GM23338 (cell line): ENCODE results near the gene FOXP1. TPM values are rescaled to one million over a fixed set of nuclear protein-coding genes. Genes with fewer than 3 reads are reported as not detected.

Source experiments
- ATAC-seq: fragments of 200-7000 bp; cut with Tn5 transposase; 3 replicates; pipeline ENCODE4 v1.9.1; 2020
- DNase-seq: peaks from one replicate; pipeline ENCODE4 v3.0.0-alpha.2; 2015; ENCODE audit warnings: low spot score
- H2AFZ ChIP-seq: fragments of 200-600 bp; sonication (generic); 2 replicates; pipeline ENCODE4 v1.8.0; 2016; ENCODE audit warnings: antibody characterized with exemption, mild to moderate bottlenecking, moderate library complexity
- H3F3A ChIP-seq: fragments of 200-600 bp; sonication (generic); replicated peaks from 2 replicates; pipeline ENCODE4 v1.8.0; 2017; ENCODE audit warnings: antibody characterized with exemption, mixed run types, low read depth
- H3K27ac ChIP-seq: fragments of 200-600 bp; sonication (generic); 2 replicates; pipeline ENCODE4 v1.6.1; 2016; ENCODE audit warnings: low read depth
- H3K27me3 ChIP-seq: fragments of 200-600 bp; sonication (generic); 2 replicates; pipeline ENCODE4 v1.8.0; 2016; ENCODE audit warnings: mild to moderate bottlenecking, mixed run types, moderate library complexity; ENCODE audit not compliant: insufficient read depth
- H3K36me3 ChIP-seq: fragments of 200-600 bp; sonication (generic); 2 replicates; pipeline ENCODE4 v1.8.0; 2016; ENCODE audit warnings: mild to moderate bottlenecking; ENCODE audit not compliant: insufficient read depth
- H3K4me1 ChIP-seq: fragments of 200-600 bp; sonication (generic); 2 replicates; pipeline ENCODE4 v1.8.0; 2016; ENCODE audit warnings: mild to moderate bottlenecking, moderate library complexity; ENCODE audit not compliant: insufficient read depth
- H3K4me2 ChIP-seq: fragments of 200-600 bp; sonication (generic); 2 replicates; pipeline ENCODE4 v1.7.1; 2017; ENCODE audit warnings: mixed run types
- H3K4me3 ChIP-seq: fragments of 200-600 bp; sonication (generic); 2 replicates; pipeline ENCODE4 v1.6.1; 2016; ENCODE audit warnings: mixed run types
- H3K79me2 ChIP-seq: fragments of 200-600 bp; sonication (generic); replicated peaks from 2 replicates; pipeline ENCODE4 v1.8.0; 2017; ENCODE audit warnings: mild to moderate bottlenecking; ENCODE audit not compliant: insufficient read depth
- H3K9me2 ChIP-seq: fragments of 200-600 bp; sonication (generic); 2 replicates; pipeline ENCODE4 v1.8.0; 2017; ENCODE audit not compliant: insufficient read depth
- H4K20me1 ChIP-seq: fragments of 200-600 bp; sonication (generic); replicated peaks from 2 replicates; pipeline ENCODE4 v1.8.0; 2017; ENCODE audit warnings: mild to moderate bottlenecking; ENCODE audit not compliant: insufficient read depth
- H3K27ac Mint-ChIP-seq: 2 replicates; pipeline ENCODE4 v1.8.0; 2020; ENCODE audit warnings: inconsistent platforms, mild to moderate bottlenecking, moderate library complexity, mixed read lengths
- H3K27me3 Mint-ChIP-seq: 3 replicates; pipeline ENCODE4 v1.8.0; 2022; ENCODE audit warnings: low read depth, mild to moderate bottlenecking, moderate library complexity, mixed read lengths, inconsistent platforms; ENCODE audit not compliant: insufficient read depth, poor library complexity
- H3K36me3 Mint-ChIP-seq: 3 replicates; pipeline ENCODE4 v1.8.0; 2021; ENCODE audit warnings: low read depth, mild to moderate bottlenecking, inconsistent platforms, moderate library complexity, mixed read lengths
- H3K4me1 Mint-ChIP-seq: 3 replicates; pipeline ENCODE4 v1.8.0; 2020; ENCODE audit warnings: mild to moderate bottlenecking, inconsistent platforms, mixed read lengths
- H3K4me3 Mint-ChIP-seq: 3 replicates; pipeline ENCODE4 v1.8.0; 2021; ENCODE audit warnings: moderate library complexity, mild to moderate bottlenecking, inconsistent platforms, mixed read lengths
- H3K9me3 Mint-ChIP-seq: 3 replicates; pipeline ENCODE4 v1.8.0; 2020; ENCODE audit warnings: moderate library complexity, mild to moderate bottlenecking, inconsistent platforms, mixed read lengths
- ETS1 ChIP-seq: IDR thresholded peaks from 2 replicates; pipeline ENCODE4 v1.6.1; 2016; ENCODE audit warnings: antibody characterized with exemption
- EZH2 ChIP-seq: fragments of 200-600 bp; sonication (generic); IDR thresholded peaks from one replicate; pipeline ENCODE4 v1.8.0; 2017; ENCODE audit warnings: antibody characterized with exemption, mild to moderate bottlenecking, low read depth; ENCODE audit not compliant: unreplicated experiment
- EZH2phosphoT487 ChIP-seq: fragments of 200-600 bp; sonication (generic); IDR thresholded peaks from one replicate; pipeline ENCODE4 v1.8.1; 2018; ENCODE audit warnings: antibody characterized with exemption; ENCODE audit not compliant: unreplicated experiment
- JUNB ChIP-seq: IDR thresholded peaks from one replicate; pipeline ENCODE4 v1.6.1; 2016; ENCODE audit warnings: antibody characterized with exemption; ENCODE audit not compliant: unreplicated experiment
- ZNF462 ChIP-seq: fragments of 250-450 bp; sonication (Bioruptor Pico); IDR thresholded peaks from 2 replicates; pipeline ENCODE4 v1.5.0; 2020; ENCODE audit warnings: mild to moderate bottlenecking, moderate library complexity
- polyA plus RNA-seq: library from polyadenylated mRNA; unstranded; fragments of >200 nt; fragmentation: Nextera tagmentation; extraction: Ambion mirVana; gene quantifications from 2 replicates; pipeline ENCODE4 v1.2.1, GENCODE V29; 2016
- total RNA-seq: library from RNA; depleted of rRNA; stranded (reverse); fragments of >200 nt; shearing (Covaris generic); gene quantifications from 2 replicates; pipeline ENCODE4 v1.2.3, GENCODE V29; 2014
- TF ChIP-seq, protein P1 (sequence below): IDR thresholded peaks from one replicate; pipeline ENCODE4 v1.6.1; 2018; ENCODE audit warnings: antibody characterized with exemption; ENCODE audit not compliant: unreplicated experiment

Gene FOXP1
- total and polyA plus RNA-seq, 2 experiments from 2014 or later: 32.9 to 35.5 TPM

DNA sequence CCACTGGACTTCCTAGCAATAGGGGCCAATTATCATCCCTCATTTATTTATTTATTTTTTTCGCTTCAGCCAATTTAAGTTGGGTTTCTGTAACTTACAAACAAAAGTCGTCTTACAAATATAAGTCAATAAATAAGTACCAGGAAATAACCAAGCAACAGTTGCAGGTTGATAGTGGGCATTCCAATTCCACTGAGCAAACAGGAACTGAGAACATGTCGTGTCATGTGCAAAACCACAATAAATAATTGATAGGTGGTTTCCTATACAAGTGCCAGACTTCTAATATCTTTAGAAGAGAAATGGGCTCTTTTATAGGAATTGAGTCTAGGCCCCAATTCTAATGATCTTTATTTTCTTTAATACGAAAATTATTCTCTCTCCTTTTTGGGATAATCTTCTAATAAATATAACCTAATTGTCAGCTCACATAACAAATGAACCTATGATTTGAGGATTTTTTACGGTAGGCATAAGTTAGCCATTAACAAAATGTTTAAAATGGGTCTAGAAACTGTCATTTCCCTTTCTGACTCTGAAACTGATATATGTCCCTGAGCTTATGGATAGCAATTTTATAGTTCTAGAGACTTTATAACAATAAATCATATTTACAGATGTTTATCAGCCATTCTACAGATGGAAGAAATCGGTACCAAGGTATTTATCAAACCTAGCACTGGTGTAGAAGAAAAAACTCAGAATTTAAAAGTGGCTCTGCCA, 571.8 kb downstream of the FOXP1 start:
- Histone ChIP-seq H2AFZ (no peak overlapping the region), H3K27ac (no peak overlapping the region), H4K20me1 (no peaks in the 10 kb centered on the region), H3K4me3 (no peak overlapping the region), H3K79me2 (no peaks in the 10 kb centered on the region), H3K36me3 (no peaks in the 10 kb centered on the region), H3F3A (no peaks in the 10 kb centered on the region), H3K9me2 (no peaks in the 10 kb centered on the region), H3K4me1 (peaks cover 18% of the 10 kb centered on the region; the same call in 1 of the 2 replicates), H3K27me3 (no peaks in the 10 kb centered on the region), H3K4me2 (no peak overlapping the region)
- TF ChIP-seq, protein P1, sequence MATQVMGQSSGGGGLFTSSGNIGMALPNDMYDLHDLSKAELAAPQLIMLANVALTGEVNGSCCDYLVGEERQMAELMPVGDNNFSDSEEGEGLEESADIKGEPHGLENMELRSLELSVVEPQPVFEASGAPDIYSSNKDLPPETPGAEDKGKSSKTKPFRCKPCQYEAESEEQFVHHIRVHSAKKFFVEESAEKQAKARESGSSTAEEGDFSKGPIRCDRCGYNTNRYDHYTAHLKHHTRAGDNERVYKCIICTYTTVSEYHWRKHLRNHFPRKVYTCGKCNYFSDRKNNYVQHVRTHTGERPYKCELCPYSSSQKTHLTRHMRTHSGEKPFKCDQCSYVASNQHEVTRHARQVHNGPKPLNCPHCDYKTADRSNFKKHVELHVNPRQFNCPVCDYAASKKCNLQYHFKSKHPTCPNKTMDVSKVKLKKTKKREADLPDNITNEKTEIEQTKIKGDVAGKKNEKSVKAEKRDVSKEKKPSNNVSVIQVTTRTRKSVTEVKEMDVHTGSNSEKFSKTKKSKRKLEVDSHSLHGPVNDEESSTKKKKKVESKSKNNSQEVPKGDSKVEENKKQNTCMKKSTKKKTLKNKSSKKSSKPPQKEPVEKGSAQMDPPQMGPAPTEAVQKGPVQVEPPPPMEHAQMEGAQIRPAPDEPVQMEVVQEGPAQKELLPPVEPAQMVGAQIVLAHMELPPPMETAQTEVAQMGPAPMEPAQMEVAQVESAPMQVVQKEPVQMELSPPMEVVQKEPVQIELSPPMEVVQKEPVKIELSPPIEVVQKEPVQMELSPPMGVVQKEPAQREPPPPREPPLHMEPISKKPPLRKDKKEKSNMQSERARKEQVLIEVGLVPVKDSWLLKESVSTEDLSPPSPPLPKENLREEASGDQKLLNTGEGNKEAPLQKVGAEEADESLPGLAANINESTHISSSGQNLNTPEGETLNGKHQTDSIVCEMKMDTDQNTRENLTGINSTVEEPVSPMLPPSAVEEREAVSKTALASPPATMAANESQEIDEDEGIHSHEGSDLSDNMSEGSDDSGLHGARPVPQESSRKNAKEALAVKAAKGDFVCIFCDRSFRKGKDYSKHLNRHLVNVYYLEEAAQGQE: no peak
- no peak for TF ChIP-seq JUNB
- no peak for TF ChIP-seq EZH2phosphoT487
- no peak for TF ChIP-seq EZH2
- TF ChIP-seq ETS1: no peak
- TF ChIP-seq ZNF462 (CRISPR knock-in tag): no peak
- Mint-ChIP-seq H3K27ac (no peak overlapping the region), H3K9me3 (peaks cover 18% of the 10 kb centered on the region; the same call in 2 of the 3 replicates), H3K27me3 (peaks cover 3% of the 10 kb centered on the region), H3K4me1 (peaks cover 21% of the 10 kb centered on the region), H3K4me3 (no peak overlapping the region), H3K36me3 (peaks cover 30% of the 10 kb centered on the region)
- no peak for DNase-seq
- no peak for ATAC-seq
